IMR-90 (cell line): ENCODE data around the gene ATXN1. TPM values are rescaled to one million over a fixed set of nuclear protein-coding genes. Genes with fewer than 3 reads are reported as not detected.

Experiments used
- ATAC-seq: fragments of 200-7000 bp; cut with Tn5 transposase; 2 replicates; pipeline ENCODE4 v1.9.1; 2020; ENCODE audit warnings: low read depth, mild to moderate bottlenecking, moderate library complexity
- BruUV-seq: library from RNA; stranded (reverse); fragments of 400-500 nt; replicated peaks from 2 replicates; lab custom pipeline; 2021; lab: Mats Ljungman, UMichigan
- CTCF ChIA-PET: fragments of 300-600 bp; formaldehyde crosslinking; extraction: SDS; loops from one replicate; lab custom pipeline; 2021; ENCODE audit warnings: antibody characterized with exemption; lab: Yijun Ruan, JAX
- POLR2A ChIA-PET: fragments of 300-600 bp; sonication (Branson Sonifier 250); formaldehyde crosslinking; loops from one replicate; lab custom pipeline; 2022; ENCODE audit warnings: antibody characterized with exemption; ENCODE audit not compliant: unreplicated experiment; lab: Charles Lee
- DNase-seq: peaks from one replicate; pipeline ENCODE4 v3.0.0; 2013
- H2AFZ ChIP-seq: replicated peaks from 2 replicates; pipeline ENCODE3; 2013; ENCODE audit warnings: low read length, mild to moderate bottlenecking; ENCODE audit not compliant: poor library complexity
- H2AK5ac ChIP-seq: 2 replicates; pipeline ENCODE4 v1.6.1; 2013; ENCODE audit warnings: low read depth, low read length, inconsistent platforms
- H2AK9ac ChIP-seq: replicated peaks from 2 replicates; pipeline ENCODE3; 2013; ENCODE audit warnings: mild to moderate bottlenecking, low read depth, low read length, moderate library complexity; ENCODE audit not compliant: poor library complexity
- H2BK120ac ChIP-seq: 2 replicates; pipeline ENCODE4 v1.6.1; 2013; ENCODE audit warnings: low read depth, low read length, inconsistent platforms
- H2BK15ac ChIP-seq: 3 replicates; pipeline ENCODE4 v1.6.1; 2013; ENCODE audit warnings: low read depth, low read length, inconsistent platforms
- H2BK20ac ChIP-seq: 2 replicates; pipeline ENCODE4 v1.6.1; 2013; ENCODE audit warnings: low read depth, mild to moderate bottlenecking, inconsistent platforms, low read length, moderate library complexity
- H2BK5ac ChIP-seq: 2 replicates; pipeline ENCODE4 v1.6.1; 2013; ENCODE audit warnings: mild to moderate bottlenecking, low read depth, low read length, inconsistent platforms; ENCODE audit not compliant: poor library complexity, severe bottlenecking
- H3K14ac ChIP-seq: replicated peaks from 2 replicates; pipeline ENCODE4 v1.6.1; 2013; ENCODE audit warnings: low read depth, low read length, inconsistent platforms
- H3K18ac ChIP-seq: 2 replicates; pipeline ENCODE4 v1.6.1; 2013; ENCODE audit warnings: low read depth, low read length, control low read depth
- H3K23ac ChIP-seq: 2 replicates; pipeline ENCODE4 v1.6.1; 2013; ENCODE audit warnings: low read depth, low read length, inconsistent platforms
- H3K27ac ChIP-seq: 2 replicates; pipeline ENCODE4 v1.5.1; 2013; ENCODE audit warnings: mild to moderate bottlenecking, control low read depth, low read length; ENCODE audit not compliant: insufficient read depth
- H3K27me3 ChIP-seq: 2 replicates; pipeline ENCODE4 v1.6.1; 2013; ENCODE audit warnings: low read length; ENCODE audit not compliant: control insufficient read depth, insufficient read depth
- H3K36me3 ChIP-seq: 2 replicates; pipeline ENCODE4 v1.6.1; 2013; ENCODE audit warnings: low read length, mixed read lengths; ENCODE audit not compliant: control insufficient read depth, insufficient read depth
- H3K4ac ChIP-seq: 2 replicates; pipeline ENCODE4 v1.6.1; 2013; ENCODE audit warnings: low read depth, low read length, inconsistent platforms
- H3K4me1 ChIP-seq: 2 replicates; pipeline ENCODE4 v1.6.1; 2013; ENCODE audit warnings: low read length, mixed read lengths; ENCODE audit not compliant: control insufficient read depth, insufficient read depth
- H3K4me2 ChIP-seq: 2 replicates; pipeline ENCODE4 v1.6.1; 2013; ENCODE audit warnings: low read depth, mild to moderate bottlenecking, control low read depth, low read length, moderate library complexity
- H3K4me3 ChIP-seq: 2 replicates; pipeline ENCODE4 v1.5.1; 2013; ENCODE audit warnings: low read depth, mild to moderate bottlenecking, control low read depth, low read length, moderate library complexity; ENCODE audit not compliant: insufficient read depth
- H3K56ac ChIP-seq: 2 replicates; pipeline ENCODE4 v1.6.1; 2013; ENCODE audit warnings: low read length, inconsistent platforms; ENCODE audit not compliant: insufficient read depth; ENCODE audit errors: extremely low read depth
- H3K79me1 ChIP-seq, 2 experiments: 2 replicates each; pipeline ENCODE4 v1.6.1; 2013; ENCODE audit warnings: low read length in 2 of 2, inconsistent platforms in 1 of 2, low read depth in 1 of 2
- H3K9ac ChIP-seq: 2 replicates; pipeline ENCODE4 v1.6.1; 2013; ENCODE audit warnings: low read depth, low read length, control low read depth
- H3K9me1 ChIP-seq: 2 replicates; pipeline ENCODE4 v1.6.1; 2013; ENCODE audit warnings: low read length, inconsistent platforms; ENCODE audit not compliant: insufficient read depth
- H3K9me3 ChIP-seq: 2 replicates; pipeline ENCODE4 v1.6.1; 2013; ENCODE audit warnings: low read length; ENCODE audit not compliant: control insufficient read depth, insufficient read depth
- H4K20me1 ChIP-seq: 2 replicates; pipeline ENCODE4 v1.6.1; 2013; ENCODE audit warnings: low read length, inconsistent platforms; ENCODE audit not compliant: insufficient read depth
- H4K5ac ChIP-seq: 2 replicates; pipeline ENCODE4 v1.6.1; 2013; ENCODE audit warnings: mild to moderate bottlenecking, low read depth, low read length, control low read depth
- H4K8ac ChIP-seq, 2 experiments: 2 replicates each; pipeline ENCODE4 v1.6.1; 2013; ENCODE audit warnings: low read depth in 2 of 2, low read length in 2 of 2, control low read depth in 1 of 2, inconsistent platforms in 1 of 2
- H4K91ac ChIP-seq: 2 replicates; pipeline ENCODE4 v1.6.1; 2013; ENCODE audit warnings: low read depth, low read length, inconsistent platforms; ENCODE audit not compliant: insufficient read depth
- CEBPB ChIP-seq: IDR thresholded peaks from 2 replicates; pipeline ENCODE4 v1.6.1; 2012; ENCODE audit warnings: low read depth, low read length, improper control_type of control experiment
- MAZ ChIP-seq: IDR thresholded peaks from 2 replicates; pipeline ENCODE4 v1.6.1; 2012; ENCODE audit warnings: low read depth, mild to moderate bottlenecking, low read length, improper control_type of control experiment, moderate library complexity, borderline replicate concordance
- POLR2A ChIP-seq: IDR thresholded peaks from 2 replicates; pipeline ENCODE4 v1.6.1; 2012; ENCODE audit warnings: mild to moderate bottlenecking, low read depth, low read length
- RCOR1 ChIP-seq: IDR thresholded peaks from 2 replicates; pipeline ENCODE4 v1.6.1; 2012; ENCODE audit warnings: mild to moderate bottlenecking, low read length, improper control_type of control experiment; ENCODE audit not compliant: insufficient replicate concordance
- RFX5 ChIP-seq: IDR thresholded peaks from 2 replicates; pipeline ENCODE4 v1.8.0; 2012; ENCODE audit warnings: low read depth, mild to moderate bottlenecking, low read length, moderate library complexity
- WGBS, 2 experiments: methylation state at CpG; one replicate each; pipeline versions ENCODE4 v1.1.5 to v1.1.7; 2013; ENCODE audit warnings: missing lambda C conversion rate in 2 of 2; ENCODE audit not compliant: insufficient read length in 1 of 2; ENCODE audit errors: extremely low coverage in 2 of 2; 5-methylcytosine and 5-hydroxymethylcytosine counted together
- dilution Hi-C: fragments of 300-500 bp; cut with HindIII; formaldehyde crosslinking; loops from one replicate; pipeline ENCODE4 v1.14.3; 2018; ENCODE audit warnings: low sequenced_read_pairs; ENCODE audit not compliant: unreplicated experiment
- in situ Hi-C: fragments of 300-500 bp; cut with MboI; formaldehyde crosslinking; loops from 3 replicates; pipeline ENCODE4 v1.14.3; 2019; ENCODE audit warnings: low sequenced_read_pairs, inconsistent platforms, mixed read lengths
- intact Hi-C: fragments of 100-400 bp; cut with micrococcal nuclease; formaldehyde crosslinking; loops from 2 replicates; pipeline ENCODE4 v1.10.0; 2022
- polyA plus RNA-seq, 3 experiments: library from polyadenylated mRNA; depleted of rRNA; stranded (reverse); fragments of >200 nt; gene quantifications; 2 replicates each; pipeline ENCODE4 v1.2.3, GENCODE V29; 2012; ENCODE audit warnings: low replicate concordance in 1 of 3
- total RNA-seq: library from RNA; depleted of rRNA; stranded (reverse); fragments of >200 nt; gene quantifications from 2 replicates; pipeline ENCODE4 v1.2.3, GENCODE V29; 2012
- TF ChIP-seq, protein P1 (sequence below): conservative IDR thresholded peaks from 2 replicates; pipeline ENCODE4 v1.5.1; 2012; ENCODE audit warnings: mild to moderate bottlenecking, low read depth, low read length, improper control_type of control experiment

ATXN1 gene
- total and polyA plus RNA-seq, 2 of the 4 experiments (the other 2 are of a cell fraction), result 7.3 to 11.1 TPM

DNA sequence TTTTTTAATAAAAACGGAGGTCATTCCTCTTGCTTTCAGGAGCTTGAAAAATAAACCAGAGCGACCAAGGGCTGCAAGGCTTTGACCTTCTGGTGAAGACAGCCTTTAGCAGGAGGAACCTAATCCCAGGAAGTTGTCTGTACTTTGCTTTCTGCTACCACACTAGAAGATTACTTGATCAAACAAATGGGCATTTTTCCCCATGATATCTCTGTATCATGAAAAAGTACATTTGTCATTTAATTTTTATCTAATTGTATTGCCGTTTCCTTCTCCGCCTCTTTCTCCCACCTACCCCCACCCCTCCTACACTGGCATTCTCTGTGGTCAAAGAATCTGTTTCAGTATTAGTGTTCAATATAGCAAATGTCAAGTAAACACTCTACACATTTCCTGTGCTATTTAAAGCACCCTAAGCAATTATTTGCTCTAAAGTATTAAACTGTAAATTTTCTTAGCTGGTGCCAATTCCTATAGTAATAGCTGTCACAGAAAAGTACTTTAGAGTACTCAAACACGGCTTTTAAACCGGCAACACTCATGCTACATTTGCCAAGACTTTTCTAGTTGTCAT lies 29.7 kb downstream of the ATXN1 start:
- ChIA-PET CTCF (no interaction called here), POLR2A (interaction anchor here (0.7 kb wide), 1 partner anchor 367 kb away, joined by 15 read pairs; no protein-coding TSS in a partner anchor)
- dilution Hi-C loops, result no loop called here
- Histone ChIP-seq H4K91ac (no peak overlapping the region), H3K4me2 (no peak overlapping the region), H2BK20ac (no peak overlapping the region), H2AFZ (no peak overlapping the region), H3K18ac (no peak overlapping the region), H3K14ac (no peak overlapping the region), H2BK5ac (no peak overlapping the region), H4K5ac (no peak overlapping the region), H3K9me1 (peaks cover 13% of the 10 kb centered on the region), H2AK5ac (no peak overlapping the region), H3K56ac (no peak overlapping the region), H2BK15ac (no peak overlapping the region), H3K4me3 (no peak overlapping the region), H2BK120ac (no peak overlapping the region), H3K4me1 (peaks cover 13% of the 10 kb centered on the region), H3K36me3 (peaks cover 3% of the 10 kb centered on the region; the same call in 1 of the 2 replicates), H3K27me3 (no peaks in the 10 kb centered on the region), H3K27ac (no peak overlapping the region), H2AK9ac (no peak overlapping the region), H4K8ac (no peak overlapping the region), H3K23ac (no peak overlapping the region), H3K9me3 (no peaks in the 10 kb centered on the region), H3K4ac (no peak overlapping the region), H3K79me1 (peaks cover 36 to 42% of the 10 kb centered on the region in 2 experiments), H4K20me1 (peaks cover 18% of the 10 kb centered on the region; the same call in 1 of the 2 replicates), H3K9ac (no peak overlapping the region)
- no CpG with 5 or more reads among the region's 6 CpGs for WGBS, 2 experiments
- BruUV-seq, result no TSS peak
- ATAC-seq (no peak), DNase-seq (no peak)
- TF ChIP-seq RCOR1, result no peak
- TF ChIP-seq, protein P1, sequence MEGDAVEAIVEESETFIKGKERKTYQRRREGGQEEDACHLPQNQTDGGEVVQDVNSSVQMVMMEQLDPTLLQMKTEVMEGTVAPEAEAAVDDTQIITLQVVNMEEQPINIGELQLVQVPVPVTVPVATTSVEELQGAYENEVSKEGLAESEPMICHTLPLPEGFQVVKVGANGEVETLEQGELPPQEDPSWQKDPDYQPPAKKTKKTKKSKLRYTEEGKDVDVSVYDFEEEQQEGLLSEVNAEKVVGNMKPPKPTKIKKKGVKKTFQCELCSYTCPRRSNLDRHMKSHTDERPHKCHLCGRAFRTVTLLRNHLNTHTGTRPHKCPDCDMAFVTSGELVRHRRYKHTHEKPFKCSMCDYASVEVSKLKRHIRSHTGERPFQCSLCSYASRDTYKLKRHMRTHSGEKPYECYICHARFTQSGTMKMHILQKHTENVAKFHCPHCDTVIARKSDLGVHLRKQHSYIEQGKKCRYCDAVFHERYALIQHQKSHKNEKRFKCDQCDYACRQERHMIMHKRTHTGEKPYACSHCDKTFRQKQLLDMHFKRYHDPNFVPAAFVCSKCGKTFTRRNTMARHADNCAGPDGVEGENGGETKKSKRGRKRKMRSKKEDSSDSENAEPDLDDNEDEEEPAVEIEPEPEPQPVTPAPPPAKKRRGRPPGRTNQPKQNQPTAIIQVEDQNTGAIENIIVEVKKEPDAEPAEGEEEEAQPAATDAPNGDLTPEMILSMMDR, result no peak
- no peak for TF ChIP-seq MAZ
- no peak for TF ChIP-seq CEBPB
- TF ChIP-seq POLR2A, result no peak
- TF ChIP-seq RFX5, result no peak
- intact Hi-C loops, result no loop called here
- in situ Hi-C loops, result no loop called here
